Gastroesophageal sphincter (tissue), 4 donors: Measurements from ENCODE around the gene KIF2C. TPM values are rescaled to one million over a fixed set of nuclear protein-coding genes. Genes with fewer than 3 reads are reported as not detected.
A peak's percentile ranks its signal among the peaks of the same experiment; 100 is the strongest.

ENCODE experiments used
- ATAC-seq: fragments of 150-250 bp; one replicate; pipeline ENCODE4 v1.9.1; 2016; ENCODE audit warnings: mild to moderate bottlenecking, moderate library complexity
- H3K27ac ChIP-seq, 4 donors: fragments of 200-600 bp; sonication (generic) in 3 of 4; 1 replicate in 3 of 4; 2 replicates in 1 of 4; pipeline ENCODE4 v1.5.1; 2016 to 2019
- H3K27me3 ChIP-seq: fragments of 200-600 bp; sonication (generic); one replicate; pipeline ENCODE4 v1.5.1; 2019
- H3K36me3 ChIP-seq, 2 donors: fragments of 200-600 bp; sonication (generic); one replicate each; pipeline ENCODE4 v1.5.1; 2019; ENCODE audit warnings: control low read depth in 1 of 2
- H3K4me1 ChIP-seq, 3 donors: fragments of 200-600 bp; sonication (generic); 1 replicate in 2 of 3; 2 replicates in 1 of 3; pipeline ENCODE4 v1.5.1; 2016 to 2019; ENCODE audit warnings: control low read depth in 2 of 3
- H3K4me3 ChIP-seq, 2 donors: fragments of 200-600 bp; sonication (generic); one replicate each; pipeline ENCODE4 v1.5.1; 2019; ENCODE audit warnings: mild to moderate bottlenecking in 1 of 2, moderate library complexity in 1 of 2
- H3K9me3 ChIP-seq, 3 donors: fragments of 200-600 bp; sonication (generic); one replicate each; pipeline ENCODE4 v1.5.1; 2017 to 2019; ENCODE audit warnings: control low read depth in 2 of 3
- EP300 ChIP-seq: sonication (generic); formaldehyde crosslinking; IDR thresholded peaks from one replicate; pipeline ENCODE4 v1.6.1; 2017; ENCODE audit warnings: antibody characterized with exemption, mild to moderate bottlenecking
- POLR2A ChIP-seq, 2 donors: fragments of 450-650 bp; IDR thresholded peaks; one replicate each; pipeline ENCODE4 v1.6.1; 2017; ENCODE audit warnings: antibody characterized with exemption in 2 of 2, mild to moderate bottlenecking in 2 of 2, moderate library complexity in 1 of 2
- POLR2AphosphoS5 ChIP-seq: sonication (generic); formaldehyde crosslinking; IDR thresholded peaks from one replicate; pipeline ENCODE4 v1.6.1; 2017; ENCODE audit warnings: antibody characterized with exemption
- WGBS, 2 donors: methylation state at CpG; one replicate each; pipeline ENCODE4 v1.1.5; 2018; ENCODE audit warnings: low coverage in 1 of 2; 5-methylcytosine and 5-hydroxymethylcytosine counted together
- total RNA-seq, 4 donors: library from RNA; depleted of rRNA; stranded (reverse); fragments of >200 nt; gene quantifications; one replicate each; pipeline ENCODE4 v1.1.0, GENCODE V29; 2016
- TF ChIP-seq, protein P1 (sequence below), 4 experiments: fragments of 200-600 bp in 2 of 4; fragments of 450-650 bp in 2 of 4; sonication (generic) in 1 of 4; IDR thresholded peaks; one replicate each; pipeline ENCODE4 v1.5.1; 2017 to 2019; ENCODE audit warnings: antibody characterized with exemption in 4 of 4, mild to moderate bottlenecking in 2 of 4, moderate library complexity in 2 of 4

The KIF2C gene
- total RNA-seq, 4 donors from 2014 or later: 0.40 to 2.2 (median 0.72) TPM

GRCh38 chr1:44803062-44803311 lies 63.4 kb downstream of the KIF2C start:
- 94% methylated on average over 5 of the region's 9 CpGs; no CpG with 5 or more reads in 1 of the 2 donors for WGBS, 2 donors

GRCh38 chr1:44803312-44804095 lies 63.9 kb downstream of the KIF2C start:
- peak overlapping the region in 3 of 4 donors; percentile 72 to 96 (median 96) for H3K27ac ChIP-seq
- H3K4me1 ChIP-seq: peaks cover 12 to 78% (median 50%) of the 10 kb centered on the region in 3 donors
- no peaks in the 10 kb centered on the region for H3K9me3 ChIP-seq
- H3K36me3 ChIP-seq: peaks cover 0 to 43% of the 10 kb centered on the region in 2 donors
- no peak overlapping the region for H3K4me3 ChIP-seq
- no peak for ATAC-seq
- TF ChIP-seq EP300: no peak
- TF ChIP-seq POLR2AphosphoS5: no peak
- TF ChIP-seq, protein P1, sequence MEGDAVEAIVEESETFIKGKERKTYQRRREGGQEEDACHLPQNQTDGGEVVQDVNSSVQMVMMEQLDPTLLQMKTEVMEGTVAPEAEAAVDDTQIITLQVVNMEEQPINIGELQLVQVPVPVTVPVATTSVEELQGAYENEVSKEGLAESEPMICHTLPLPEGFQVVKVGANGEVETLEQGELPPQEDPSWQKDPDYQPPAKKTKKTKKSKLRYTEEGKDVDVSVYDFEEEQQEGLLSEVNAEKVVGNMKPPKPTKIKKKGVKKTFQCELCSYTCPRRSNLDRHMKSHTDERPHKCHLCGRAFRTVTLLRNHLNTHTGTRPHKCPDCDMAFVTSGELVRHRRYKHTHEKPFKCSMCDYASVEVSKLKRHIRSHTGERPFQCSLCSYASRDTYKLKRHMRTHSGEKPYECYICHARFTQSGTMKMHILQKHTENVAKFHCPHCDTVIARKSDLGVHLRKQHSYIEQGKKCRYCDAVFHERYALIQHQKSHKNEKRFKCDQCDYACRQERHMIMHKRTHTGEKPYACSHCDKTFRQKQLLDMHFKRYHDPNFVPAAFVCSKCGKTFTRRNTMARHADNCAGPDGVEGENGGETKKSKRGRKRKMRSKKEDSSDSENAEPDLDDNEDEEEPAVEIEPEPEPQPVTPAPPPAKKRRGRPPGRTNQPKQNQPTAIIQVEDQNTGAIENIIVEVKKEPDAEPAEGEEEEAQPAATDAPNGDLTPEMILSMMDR (IDR thresholded peaks at IDR 0.05): no peak
- TF ChIP-seq POLR2A (IDR thresholded peaks at IDR 0.05): no peak
- no peaks in the 10 kb centered on the region for H3K27me3 ChIP-seq
- 52 to 95% methylated on average over 3 to 4 of the region's 13 CpGs for WGBS, 2 donors

More at GRCh38 chr1:44803062-44803311, 63.4 kb downstream of the KIF2C start:
- Histone ChIP-seq H3K27ac (peak overlapping the region in 3 of 4 donors; percentile 72 to 96 (median 96)), H3K9me3 (no peaks in the 10 kb centered on the region), H3K36me3 (peaks cover 0 to 43% of the 10 kb centered on the region in 2 donors), H3K4me3 (no peak overlapping the region), H3K4me1 (peaks cover 10 to 73% (median 45%) of the 10 kb centered on the region in 3 donors), H3K27me3 (no peaks in the 10 kb centered on the region)
- no peak for TF ChIP-seq EP300
- TF ChIP-seq, protein P1 (IDR thresholded peaks at IDR 0.05): no peak
- TF ChIP-seq POLR2A (IDR thresholded peaks at IDR 0.05): no peak
- TF ChIP-seq POLR2AphosphoS5: no peak
- ATAC-seq: no peak

DNA sequence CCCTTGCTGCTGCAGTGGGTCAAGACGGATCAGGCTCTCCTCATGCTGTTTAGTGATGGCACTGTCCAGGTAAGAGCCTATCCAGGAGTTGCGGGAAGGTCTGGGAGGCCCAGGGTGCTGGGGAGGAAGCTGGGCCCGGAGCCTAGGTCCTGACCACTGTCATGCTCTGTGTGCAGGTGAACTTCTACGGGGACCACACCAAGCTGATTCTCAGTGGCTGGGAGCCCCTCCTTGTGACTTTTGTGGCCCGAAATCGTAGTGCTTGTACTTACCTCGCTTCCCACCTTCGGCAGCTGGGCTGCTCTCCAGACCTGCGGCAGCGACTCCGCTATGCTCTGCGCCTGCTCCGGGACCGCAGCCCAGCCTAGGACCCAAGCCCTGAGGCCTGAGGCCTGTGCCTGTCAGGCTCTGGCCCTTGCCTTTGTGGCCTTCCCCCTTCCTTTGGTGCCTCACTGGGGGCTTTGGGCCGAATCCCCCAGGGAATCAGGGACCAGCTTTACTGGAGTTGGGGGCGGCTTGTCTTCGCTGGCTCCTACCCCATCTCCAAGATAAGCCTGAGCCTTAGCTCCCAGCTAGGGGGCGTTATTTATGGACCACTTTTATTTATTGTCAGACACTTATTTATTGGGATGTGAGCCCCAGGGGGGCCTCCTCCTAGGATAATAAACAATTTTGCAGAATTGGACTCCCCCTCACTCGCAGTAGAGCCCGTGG lies 65.8 kb downstream of the KIF2C start:
- no peaks in the 10 kb centered on the region for H3K27me3 ChIP-seq
- no peak for ATAC-seq
- TF ChIP-seq POLR2AphosphoS5 (no peak), EP300 (no peak), POLR2A (IDR thresholded peaks at IDR 0.05) (no peak)
- TF ChIP-seq, protein P1 (IDR thresholded peaks at IDR 0.05): no peak
- H3K4me1 ChIP-seq: peaks cover 17 to 89% (median 65%) of the 10 kb centered on the region in 3 donors
- H3K9me3 ChIP-seq: no peaks in the 10 kb centered on the region
- peaks cover 0 to 43% of the 10 kb centered on the region in 2 donors for H3K36me3 ChIP-seq
- 87% methylated on average over 6 of the region's 20 CpGs; no CpG with 5 or more reads in 1 of the 2 donors for WGBS, 2 donors
- no peak overlapping the region for H3K4me3 ChIP-seq
- peak overlapping the region in 3 of 4 donors; percentile 96 to 99 (median 97) for H3K27ac ChIP-seq

GRCh38 chr1:44806025-44806703 lies 66.5 kb downstream of the KIF2C start:
- WGBS, 2 donors: 89% methylated on average over 15 of the region's 70 CpGs; no CpG with 5 or more reads in 1 of the 2 donors
- ATAC-seq: no peak
- Histone ChIP-seq H3K4me3 (no peak overlapping the region), H3K4me1 (peaks cover 17 to 89% (median 71%) of the 10 kb centered on the region in 3 donors), H3K36me3 (peaks cover 0 to 43% of the 10 kb centered on the region in 2 donors), H3K27ac (peak overlapping the region; percentile 95 to 99 (median 96)), H3K9me3 (no peaks in the 10 kb centered on the region), H3K27me3 (no peaks in the 10 kb centered on the region)
- no peak for TF ChIP-seq POLR2AphosphoS5
- TF ChIP-seq EP300: no peak
- TF ChIP-seq, protein P1 (IDR thresholded peaks at IDR 0.05): no peak
